IPS-18c (cell line): ENCODE results near the gene SLC16A7.

Experiments used
- H3K4me3 ChIP-seq: 2 replicates; pipeline ENCODE4 v1.7.0; 2013; ENCODE audit warnings: low read depth, mild to moderate bottlenecking, low read length, moderate library complexity; ENCODE audit not compliant: insufficient read depth
- H3K9me3 ChIP-seq: one replicate; pipeline ENCODE4 v1.6.1; 2013; ENCODE audit warnings: mild to moderate bottlenecking, low read length, moderate library complexity; ENCODE audit not compliant: control insufficient read depth, insufficient read depth

The SLC16A7 gene

DNA sequence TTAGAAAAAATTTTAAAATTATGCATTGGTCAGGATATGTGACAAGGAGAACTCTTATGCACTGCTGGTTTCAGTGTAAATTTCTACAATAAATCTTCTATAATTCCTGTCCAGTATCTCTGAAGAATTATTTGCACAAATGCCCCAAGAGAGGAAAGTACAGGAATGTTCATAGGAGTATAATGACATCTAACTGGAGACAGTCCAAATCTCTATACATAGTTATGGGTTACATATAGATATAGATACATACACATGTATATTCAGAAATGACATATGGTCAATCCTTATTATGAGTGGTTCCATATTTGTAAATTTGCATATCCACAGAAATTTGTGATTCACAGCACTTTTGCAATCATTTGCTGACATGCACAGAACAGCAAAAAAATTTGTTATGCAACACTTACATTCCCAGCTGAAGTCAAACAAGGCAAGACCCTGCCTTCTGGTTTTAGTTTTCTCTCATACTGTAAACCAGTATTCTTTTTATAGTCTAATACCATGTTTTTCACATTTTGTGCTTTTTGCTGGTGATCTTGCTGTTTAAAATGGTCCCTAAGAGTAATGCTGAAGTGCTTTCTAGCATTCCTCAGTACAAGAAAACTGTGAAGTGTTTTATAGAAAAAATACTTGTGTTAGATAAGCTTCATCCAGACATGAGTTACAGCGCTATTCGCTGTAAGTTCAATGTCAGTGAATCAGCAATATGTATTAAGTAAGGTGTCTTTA, 103.8 kb downstream of the SLC16A7 start:
- Histone ChIP-seq H3K9me3 (no peaks in the 10 kb centered on the region), H3K4me3 (no peak overlapping the region)

GRCh38 chr12:59700153-59700450, 104.3 kb downstream of the SLC16A7 start:
- H3K9me3 ChIP-seq = no peaks in the 10 kb centered on the region
- no peak overlapping the region for H3K4me3 ChIP-seq

GRCh38 chr12:59708064-59708463, 112.2 kb downstream of the SLC16A7 start:
- H3K4me3 ChIP-seq = no peak overlapping the region
- no peaks in the 10 kb centered on the region for H3K9me3 ChIP-seq

DNA sequence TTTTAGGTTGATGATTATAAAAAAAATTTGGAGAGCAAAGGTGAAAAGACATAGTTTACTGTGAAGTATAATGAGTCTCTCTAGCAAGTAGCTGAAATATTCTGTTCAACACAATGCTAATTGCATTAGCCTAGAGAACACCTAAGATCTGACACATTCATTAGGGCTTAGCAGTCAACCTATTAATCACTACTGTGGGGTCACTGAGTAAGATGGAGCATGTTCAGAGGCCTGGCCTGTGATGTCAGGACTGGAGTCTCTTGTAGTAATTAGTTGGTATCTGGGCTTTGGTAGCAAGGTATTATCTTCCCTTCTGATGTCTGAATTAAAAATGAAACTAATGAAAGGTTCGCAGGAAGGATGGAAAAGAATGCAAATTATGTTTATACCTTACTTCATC, 112.7 kb downstream of the SLC16A7 start:
- H3K4me3 ChIP-seq = no peak overlapping the region
- no peaks in the 10 kb centered on the region for H3K9me3 ChIP-seq

DNA sequence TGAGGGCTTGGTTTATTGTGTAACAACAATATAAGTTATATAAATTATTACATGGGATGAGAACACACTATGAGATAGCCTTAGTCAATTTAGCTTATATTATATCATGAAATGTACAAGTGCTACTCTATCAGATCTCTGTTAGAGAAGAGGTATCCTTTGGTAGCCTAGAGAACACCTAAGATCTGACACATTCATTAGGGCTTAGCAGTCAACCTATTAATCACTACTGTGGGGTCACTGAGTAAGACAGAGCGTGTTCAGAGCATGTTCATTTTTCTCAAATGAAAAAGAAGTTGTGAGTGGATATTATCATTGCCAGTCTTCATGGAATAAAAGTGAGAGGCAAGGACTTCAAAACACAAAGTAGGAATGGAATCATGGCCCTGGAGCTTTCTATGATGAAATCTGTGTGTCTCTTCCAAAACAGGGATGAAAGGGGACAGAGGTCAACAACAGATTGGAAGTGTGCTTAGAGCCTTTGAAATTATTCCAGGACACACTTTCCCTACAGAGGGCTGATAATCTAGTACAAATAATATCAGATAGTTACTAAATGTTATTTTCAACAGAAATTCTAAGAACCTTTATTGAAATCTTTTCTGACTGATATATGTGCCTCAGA, 114.3 kb downstream of the SLC16A7 start:
- Histone ChIP-seq H3K4me3 (no peak overlapping the region), H3K9me3 (no peaks in the 10 kb centered on the region)

DNA sequence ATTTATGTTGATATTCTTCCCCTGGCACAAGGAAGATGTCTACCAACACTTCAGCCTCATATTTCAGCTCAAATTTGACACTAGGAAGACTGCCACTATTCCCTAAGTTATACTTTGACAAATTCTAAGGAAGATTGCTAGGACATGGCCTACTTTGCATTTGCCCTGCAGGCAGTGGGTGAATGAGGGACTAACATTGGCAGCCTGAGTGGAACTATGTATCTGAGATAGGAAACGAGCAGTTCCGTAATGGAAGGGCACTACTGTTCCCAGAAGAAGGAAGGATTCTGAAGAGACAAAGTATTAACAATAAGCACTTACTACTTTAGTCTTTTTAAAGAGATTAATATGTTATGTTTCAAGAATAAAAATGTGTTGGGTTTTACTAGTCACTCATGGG, 115.1 kb downstream of the SLC16A7 start:
- no peaks in the 10 kb centered on the region for H3K9me3 ChIP-seq
- H3K4me3 ChIP-seq = no peak overlapping the region

GRCh38 chr12:59715434-59715833, 119.6 kb downstream of the SLC16A7 start:
- Histone ChIP-seq H3K4me3 (no peak overlapping the region), H3K9me3 (no peaks in the 10 kb centered on the region)

DNA sequence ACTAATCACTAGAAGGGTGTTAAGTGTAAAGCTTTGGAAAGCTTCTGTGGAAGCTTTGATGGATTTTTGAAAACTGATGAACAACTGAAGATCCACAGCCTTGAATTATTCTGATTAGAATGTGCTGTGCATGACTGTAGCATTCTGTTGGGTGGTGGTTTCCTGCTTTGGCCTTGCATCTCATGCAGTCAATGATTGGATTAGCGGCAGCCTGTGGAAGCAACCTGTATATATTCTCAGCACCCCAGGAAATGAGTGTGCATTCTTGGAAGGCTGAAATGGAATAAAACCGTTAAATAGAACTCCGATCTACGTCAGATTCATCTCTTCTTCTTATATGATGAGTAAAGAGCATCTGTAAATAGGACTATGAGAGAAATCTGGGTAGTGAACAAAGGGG, 120.2 kb downstream of the SLC16A7 start:
- no peaks in the 10 kb centered on the region for H3K9me3 ChIP-seq
- H3K4me3 ChIP-seq = no peak overlapping the region

GRCh38 chr12:59717436-59717835, 121.6 kb downstream of the SLC16A7 start:
- H3K9me3 ChIP-seq = no peaks in the 10 kb centered on the region
- no peak overlapping the region for H3K4me3 ChIP-seq

DNA sequence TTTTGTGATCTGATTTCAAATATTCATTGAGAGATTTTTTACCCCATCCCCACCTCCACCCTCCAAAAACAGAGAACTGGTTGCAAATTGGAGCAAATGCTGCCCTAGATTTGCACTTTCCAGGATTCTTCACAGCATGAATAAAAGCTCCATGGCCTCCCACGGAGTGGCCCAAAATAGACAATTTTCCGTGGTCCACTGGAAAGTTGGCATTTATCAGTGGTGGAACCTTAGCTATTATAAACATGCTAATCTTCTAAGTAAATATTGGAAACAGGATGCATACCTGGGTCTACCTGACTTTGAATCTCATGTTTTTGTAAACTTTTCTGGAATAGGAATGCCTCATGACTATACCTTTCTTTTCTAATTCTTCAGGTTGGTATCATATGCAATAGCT, 123.9 kb downstream of the SLC16A7 start:
- H3K4me3 ChIP-seq = no peak overlapping the region

DNA sequence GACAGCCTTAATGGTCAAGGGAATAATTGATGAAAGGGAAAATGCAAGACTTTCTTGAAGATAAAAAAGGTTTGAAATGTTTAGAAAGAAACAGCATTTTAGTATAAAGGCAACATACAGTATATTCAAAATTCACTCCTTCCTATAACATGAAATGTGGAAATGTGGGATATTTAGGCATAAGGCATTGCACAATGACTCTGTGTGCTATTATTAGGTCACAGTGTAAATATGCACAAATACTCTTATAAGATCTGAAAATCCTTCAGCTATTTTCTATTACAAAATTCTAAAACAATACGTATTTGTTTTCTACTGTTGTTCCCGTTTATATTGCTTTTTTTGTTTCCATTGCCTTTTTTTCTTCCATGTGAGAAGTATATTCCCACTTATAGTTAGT, 127.7 kb downstream of the SLC16A7 start:
- H3K9me3 ChIP-seq = no peaks in the 10 kb centered on the region
- H3K4me3 ChIP-seq = no peak overlapping the region

More for the DNA sequence above, 123.9 kb downstream of the SLC16A7 start:
- no peaks in the 10 kb centered on the region for H3K9me3 ChIP-seq

GRCh38 chr12:59724011-59724695, 128.3 kb downstream of the SLC16A7 start:
- Histone ChIP-seq H3K9me3 (no peaks in the 10 kb centered on the region), H3K4me3 (no peak overlapping the region)

- H3K9me3 ChIP-seq = no peaks in the 10 kb centered on the region
- no peak overlapping the region for H3K4me3 ChIP-seq
Observed at GRCh38 chr12:59733200-59733599, 137.4 kb downstream of the SLC16A7 start.

GRCh38 chr12:59734371-59734770, 138.5 kb downstream of the SLC16A7 start:
- H3K9me3 ChIP-seq = no peaks in the 10 kb centered on the region

GRCh38 chr12:59735231-59735630, 139.4 kb downstream of the SLC16A7 start:
- Histone ChIP-seq H3K4me3 (no peak overlapping the region), H3K9me3 (no peaks in the 10 kb centered on the region)

More at GRCh38 chr12:59734371-59734770, 138.5 kb downstream of the SLC16A7 start:
- no peak overlapping the region for H3K4me3 ChIP-seq

DNA sequence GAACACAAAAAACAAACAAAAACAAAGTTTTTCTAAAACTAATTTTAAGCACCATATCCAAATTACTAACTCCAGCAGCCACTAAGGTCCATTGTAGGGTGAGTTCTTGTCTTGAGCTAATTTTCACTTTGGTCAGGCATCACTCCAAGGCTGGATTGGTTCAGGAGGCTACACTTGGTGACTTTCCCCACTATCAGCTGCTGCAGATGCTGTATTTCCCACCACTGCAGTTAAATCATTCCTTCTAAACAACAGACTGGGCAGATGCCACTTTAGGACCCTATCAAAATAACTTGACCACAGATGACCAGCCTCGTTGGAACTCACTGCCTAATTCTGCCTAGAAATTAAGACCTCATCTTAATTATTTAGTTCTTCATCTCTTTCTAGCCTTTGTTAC, 140.5 kb downstream of the SLC16A7 start:
- no peak overlapping the region for H3K4me3 ChIP-seq
- no peaks in the 10 kb centered on the region for H3K9me3 ChIP-seq

DNA sequence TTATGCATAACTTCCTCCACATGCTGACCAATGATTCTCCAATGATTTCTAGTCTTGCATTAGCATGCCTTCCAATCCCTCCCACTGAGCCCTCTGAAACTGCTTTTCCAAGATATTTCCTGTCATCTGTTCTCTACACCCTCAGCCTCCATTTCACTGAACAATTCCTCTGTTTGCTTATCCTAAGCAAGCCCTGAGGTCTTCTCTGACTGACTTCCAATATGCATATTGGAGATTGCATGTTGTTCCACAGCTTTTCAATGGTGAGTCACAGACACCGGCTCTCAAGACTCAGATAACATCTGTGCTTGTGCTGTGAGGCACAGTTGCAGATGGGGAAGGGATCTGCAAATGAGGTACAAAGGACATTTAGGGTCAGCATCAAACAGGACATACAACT, 141.0 kb downstream of the SLC16A7 start:
- H3K4me3 ChIP-seq = no peak overlapping the region
- H3K9me3 ChIP-seq = no peaks in the 10 kb centered on the region

GRCh38 chr12:59737725-59738463, 142.1 kb downstream of the SLC16A7 start:
- Histone ChIP-seq H3K9me3 (no peaks in the 10 kb centered on the region), H3K4me3 (no peak overlapping the region)
